RWPE2 (cell line): Measurements from ENCODE around the gene ATF4.

Experiments used
- ATAC-seq: fragments of 200-7000 bp; cut with Tn5 transposase; 3 replicates; pipeline ENCODE4 v1.9.1; 2021; ENCODE audit warnings: low read depth
- DNase-seq: peaks from one replicate; pipeline ENCODE4 v3.0.0-alpha.2; 2020; ENCODE audit warnings: low spot score
- H3K27ac ChIP-seq: fragments of 450-650 bp; 2 replicates; pipeline ENCODE4 v1.5.1; 2017; ENCODE audit warnings: mild to moderate bottlenecking; ENCODE audit not compliant: poor library complexity, severe bottlenecking
- H3K27me3 ChIP-seq: fragments of 250-450 bp; sonication (Bioruptor Pico); 2 replicates; pipeline ENCODE4 v1.5.1; 2021; ENCODE audit warnings: mild to moderate bottlenecking, moderate library complexity; ENCODE audit not compliant: insufficient read depth, poor library complexity, severe bottlenecking
- H3K36me3 ChIP-seq: fragments of 250-450 bp; sonication (Bioruptor Pico); 2 replicates; pipeline ENCODE4 v1.5.1; 2020; ENCODE audit warnings: low read depth, mild to moderate bottlenecking, moderate library complexity
- H3K4me1 ChIP-seq: fragments of 250-450 bp; sonication (Bioruptor Pico); 2 replicates; pipeline ENCODE4 v1.5.1; 2021; ENCODE audit warnings: mild to moderate bottlenecking, moderate library complexity; ENCODE audit not compliant: insufficient read depth, poor library complexity, severe bottlenecking
- H3K4me3 ChIP-seq: fragments of 250-450 bp; sonication (Bioruptor Pico); 2 replicates; pipeline ENCODE4 v1.5.1; 2021; ENCODE audit warnings: mild to moderate bottlenecking, moderate library complexity; ENCODE audit not compliant: severe bottlenecking
- H3K9me3 ChIP-seq: fragments of 250-450 bp; sonication (Bioruptor Pico); 2 replicates; pipeline ENCODE4 v1.5.1; 2021; ENCODE audit warnings: mild to moderate bottlenecking, moderate library complexity; ENCODE audit not compliant: severe bottlenecking
- TF ChIP-seq, protein P1 (sequence below): fragments of 450-650 bp; IDR thresholded peaks from one replicate; pipeline ENCODE4 v1.5.1; 2017; ENCODE audit warnings: mild to moderate bottlenecking, moderate library complexity; ENCODE audit not compliant: poor library complexity, severe bottlenecking

ATF4 gene

DNA sequence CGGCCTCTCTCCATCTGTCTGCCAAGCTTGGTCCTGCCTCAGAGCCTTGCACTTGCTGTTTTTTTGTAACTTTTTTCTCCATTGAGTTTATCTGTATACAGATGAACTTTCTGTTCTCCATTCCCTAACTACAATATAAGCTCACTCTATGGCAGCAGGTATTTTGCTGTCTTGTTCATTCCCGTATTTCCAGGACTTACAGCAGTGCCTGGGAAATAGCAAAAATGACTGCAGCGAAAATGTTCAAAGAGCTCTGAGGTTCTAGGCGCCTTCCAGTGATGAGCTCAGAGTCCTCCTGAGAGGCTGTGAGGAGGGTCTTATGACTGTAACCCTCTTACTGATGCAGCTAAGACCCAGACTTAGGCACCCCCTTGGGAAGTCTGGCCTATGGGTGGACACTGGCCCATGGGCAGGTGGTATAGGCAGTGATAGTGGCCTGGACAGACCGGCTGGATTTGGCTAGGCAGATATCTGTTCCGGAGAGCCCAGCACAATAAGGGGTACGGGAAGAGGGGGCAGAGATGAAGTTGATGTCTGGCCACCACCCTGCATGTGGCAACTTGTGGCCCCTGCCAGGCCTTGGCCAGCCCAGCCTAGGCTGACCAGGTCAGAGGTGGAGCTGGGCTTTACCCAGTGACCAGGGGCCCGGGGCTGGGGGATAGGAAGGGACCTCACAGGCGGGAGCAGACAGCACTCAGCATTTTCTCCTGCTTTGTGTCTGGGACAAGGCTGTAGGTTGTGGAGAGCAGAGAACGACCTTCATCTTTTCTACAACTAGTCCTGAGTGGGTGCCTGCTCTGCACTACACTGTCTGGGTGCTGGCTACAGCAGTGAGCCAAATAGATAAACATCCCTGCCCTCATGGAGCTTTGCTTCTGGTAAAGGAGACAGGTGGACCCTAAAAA lies 4.6 kb downstream of the ATF4 start:
- Histone ChIP-seq H3K4me3 (no peak overlapping the region), H3K4me1 (peaks cover 5% of the 10 kb centered on the region), H3K27ac (peak overlapping the region; percentile 96), H3K9me3 (no peaks in the 10 kb centered on the region), H3K36me3 (peaks cover 54% of the 10 kb centered on the region), H3K27me3 (no peaks in the 10 kb centered on the region)
- DNase-seq (no peak), ATAC-seq (peak; percentile 0; the same call in 2 of the 3 replicates)
- TF ChIP-seq, protein P1, sequence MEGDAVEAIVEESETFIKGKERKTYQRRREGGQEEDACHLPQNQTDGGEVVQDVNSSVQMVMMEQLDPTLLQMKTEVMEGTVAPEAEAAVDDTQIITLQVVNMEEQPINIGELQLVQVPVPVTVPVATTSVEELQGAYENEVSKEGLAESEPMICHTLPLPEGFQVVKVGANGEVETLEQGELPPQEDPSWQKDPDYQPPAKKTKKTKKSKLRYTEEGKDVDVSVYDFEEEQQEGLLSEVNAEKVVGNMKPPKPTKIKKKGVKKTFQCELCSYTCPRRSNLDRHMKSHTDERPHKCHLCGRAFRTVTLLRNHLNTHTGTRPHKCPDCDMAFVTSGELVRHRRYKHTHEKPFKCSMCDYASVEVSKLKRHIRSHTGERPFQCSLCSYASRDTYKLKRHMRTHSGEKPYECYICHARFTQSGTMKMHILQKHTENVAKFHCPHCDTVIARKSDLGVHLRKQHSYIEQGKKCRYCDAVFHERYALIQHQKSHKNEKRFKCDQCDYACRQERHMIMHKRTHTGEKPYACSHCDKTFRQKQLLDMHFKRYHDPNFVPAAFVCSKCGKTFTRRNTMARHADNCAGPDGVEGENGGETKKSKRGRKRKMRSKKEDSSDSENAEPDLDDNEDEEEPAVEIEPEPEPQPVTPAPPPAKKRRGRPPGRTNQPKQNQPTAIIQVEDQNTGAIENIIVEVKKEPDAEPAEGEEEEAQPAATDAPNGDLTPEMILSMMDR: no peak

DNA sequence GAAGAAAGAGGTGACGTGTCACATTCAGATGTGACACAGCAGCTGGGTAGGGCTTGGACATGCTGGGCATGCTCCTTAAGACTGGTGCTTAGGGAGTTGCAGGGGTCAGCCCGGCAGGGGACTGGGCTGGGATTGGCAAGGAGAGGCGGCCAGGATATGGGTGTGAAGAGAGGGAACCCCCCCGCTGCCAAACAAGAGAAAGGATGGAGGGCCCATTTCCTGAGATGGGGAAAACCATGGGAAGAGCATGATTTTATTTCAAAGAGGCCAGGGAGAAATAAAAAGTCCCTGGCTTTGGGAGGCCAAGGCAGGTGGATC lies 5.3 kb downstream of the ATF4 start:
- TF ChIP-seq, protein P1: no peak
- H3K36me3 ChIP-seq: peaks cover 58% of the 10 kb centered on the region

DNA sequence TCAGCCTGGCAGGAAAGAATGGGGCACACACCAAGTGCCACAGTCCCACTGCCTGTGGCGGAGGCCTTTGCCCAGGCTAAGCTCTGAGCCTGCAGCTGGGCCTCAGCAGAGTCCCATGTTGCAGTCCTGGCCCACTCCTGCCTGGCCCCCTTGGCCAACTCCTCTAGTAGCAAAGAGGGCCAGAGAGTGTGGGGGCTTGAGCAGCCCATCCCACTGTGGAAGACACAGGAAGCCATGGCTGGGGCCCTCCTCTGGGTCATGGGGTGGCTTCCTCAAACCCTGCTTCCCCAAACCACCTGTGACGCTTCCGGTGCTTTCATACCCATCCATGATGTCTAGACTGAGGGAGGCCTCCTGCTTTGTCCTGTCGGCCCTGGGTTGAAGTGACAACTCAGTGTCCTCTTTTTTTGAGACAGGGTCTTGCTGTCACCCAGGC lies 6.4 kb downstream of the ATF4 start:
- H3K4me1 ChIP-seq: peaks cover 5% of the 10 kb centered on the region
- peak overlapping the region; percentile 12 for H3K27ac ChIP-seq
- H3K4me3 ChIP-seq: no peak overlapping the region
- ATAC-seq (no peak), DNase-seq (no peak)
- peaks cover 58% of the 10 kb centered on the region for H3K36me3 ChIP-seq
- TF ChIP-seq, protein P1: no peak
- no peaks in the 10 kb centered on the region for H3K9me3 ChIP-seq
- H3K27me3 ChIP-seq: no peaks in the 10 kb centered on the region

More for the DNA sequence above, 5.3 kb downstream of the ATF4 start:
- Histone ChIP-seq H3K4me1 (peaks cover 5% of the 10 kb centered on the region), H3K27me3 (no peaks in the 10 kb centered on the region), H3K27ac (no peak overlapping the region), H3K9me3 (no peaks in the 10 kb centered on the region), H3K4me3 (no peak overlapping the region)
- DNase-seq (no peak), ATAC-seq (no peak)

- peak overlapping the region; percentile 12 for H3K27ac ChIP-seq
Observed at GRCh38 chr22:39527481-39527961, 7.2 kb downstream of the ATF4 start.

More at GRCh38 chr22:39527481-39527961, 7.2 kb downstream of the ATF4 start:
- no peak for ATAC-seq
- Histone ChIP-seq H3K4me1 (peaks cover 5% of the 10 kb centered on the region), H3K27me3 (no peaks in the 10 kb centered on the region), H3K4me3 (no peak overlapping the region), H3K9me3 (no peaks in the 10 kb centered on the region), H3K36me3 (peaks cover 51% of the 10 kb centered on the region)
- DNase-seq: no peak
- TF ChIP-seq, protein P1: no peak
